Measurements from ENCODE around the gene SLC29A3. TPM values are rescaled to one million over a fixed set of nuclear protein-coding genes. Genes with fewer than 3 reads are reported as not detected.
"Not testable (repeated sequence)": the region's sequence is repeated elsewhere in the genome, so short reads cannot be mapped to it uniquely, and the experiment has no call there.

SLC29A3 gene
- polyA plus RNA-seq, 1 donor (not counting 4 experiments of a cell fraction or from before 2014, with no cell fraction given), result 0.52 TPM

- DNase-seq (ENCODE audit: low read depth, low spot score), result no peak
- H3K27me3 ChIP-seq (ENCODE audit: control insufficient read depth, extremely low read depth, insufficient read depth, low read length), result peaks cover 12% of the 10 kb centered on the region
- no peak overlapping the region for H2AFZ ChIP-seq (ENCODE audit: control insufficient read depth, low read length)
- H3K9ac ChIP-seq (ENCODE audit: control insufficient read depth, extremely low read depth, insufficient read depth, low read length), result no peak overlapping the region
- TF ChIP-seq CTCF (optimal IDR thresholded peaks at IDR 0.05 in 1 of 3, IDR thresholded peaks at IDR 0.05 in 1 of 3, conservative IDR thresholded peaks at IDR 0.05 in 1 of 3; ENCODE audit: extremely low read depth in 1 of 3, insufficient read depth in 2 of 3, low read length in 3 of 3) (no peak), EZH2 (IDR thresholded peaks at IDR 0.05; ENCODE audit: low read length) (no peak)
- H3K9me1 ChIP-seq (ENCODE audit: control insufficient read depth, extremely low read depth, insufficient read depth, low read length), result no peaks in the 10 kb centered on the region
- no peaks in the 10 kb centered on the region for H3K36me3 ChIP-seq (ENCODE audit: control insufficient read depth in 2 of 2, extremely low read depth in 1 of 2, insufficient read depth in 2 of 2, low read length in 2 of 2)
- H3K9me3 ChIP-seq (ENCODE audit: control insufficient read depth, low read depth, low read length), result no peaks in the 10 kb centered on the region
- dilution Hi-C loops (cut with MboI; ENCODE audit: extremely low pct_ligation_motif_present, low sequenced_read_pairs), result no loop called here
- no peak overlapping the region for H3K4me2 ChIP-seq (ENCODE audit: control insufficient read depth, extremely low read depth, insufficient read depth, low read depth, low read length)
- H3K79me2 ChIP-seq (ENCODE audit: control insufficient read depth, insufficient read depth, low read length), result no peaks in the 10 kb centered on the region
- H3K4me3 ChIP-seq (ENCODE audit: control insufficient read depth in 2 of 3, extremely low read depth in 1 of 3, insufficient read depth in 2 of 3, low read depth in 1 of 3, low read length in 3 of 3), result no peak overlapping the region
- no peak for FAIRE-seq
- no peak overlapping the region for H3K27ac ChIP-seq (ENCODE audit: control insufficient read depth, insufficient read depth, low read length)
- H4K20me1 ChIP-seq (ENCODE audit: control insufficient read depth, extremely low read depth, insufficient read depth, low read length), result no peaks in the 10 kb centered on the region
- H3K4me1 ChIP-seq (ENCODE audit: control insufficient read depth, extremely low read depth, insufficient read depth, low read length), result no peaks in the 10 kb centered on the region
Observed at GRCh38 chr10:71357792-71358265, 38.8 kb downstream of the SLC29A3 start.

- H3K27ac ChIP-seq (ENCODE audit: control insufficient read depth, insufficient read depth, low read length), result no peak overlapping the region
- peaks cover 9% of the 10 kb centered on the region for H3K27me3 ChIP-seq (ENCODE audit: control insufficient read depth, extremely low read depth, insufficient read depth, low read length)
- no peak overlapping the region for H2AFZ ChIP-seq (ENCODE audit: control insufficient read depth, low read length)
- TF ChIP-seq EZH2 (IDR thresholded peaks at IDR 0.05; ENCODE audit: low read length), result no peak
- TF ChIP-seq CTCF (optimal IDR thresholded peaks at IDR 0.05 in 1 of 3, IDR thresholded peaks at IDR 0.05 in 1 of 3, conservative IDR thresholded peaks at IDR 0.05 in 1 of 3; ENCODE audit: extremely low read depth in 1 of 3, insufficient read depth in 2 of 3, low read length in 3 of 3), result no peak
- FAIRE-seq (no peak), DNase-seq (ENCODE audit: low read depth, low spot score) (no peak)
- dilution Hi-C loops (cut with MboI; ENCODE audit: extremely low pct_ligation_motif_present, low sequenced_read_pairs), result no loop called here
- H3K4me1 ChIP-seq (ENCODE audit: control insufficient read depth, extremely low read depth, insufficient read depth, low read length), result no peaks in the 10 kb centered on the region
- H3K9me1 ChIP-seq (ENCODE audit: control insufficient read depth, extremely low read depth, insufficient read depth, low read length), result no peaks in the 10 kb centered on the region
- no peak overlapping the region for H3K4me2 ChIP-seq (ENCODE audit: control insufficient read depth, extremely low read depth, insufficient read depth, low read depth, low read length)
- H3K4me3 ChIP-seq (ENCODE audit: control insufficient read depth in 2 of 3, extremely low read depth in 1 of 3, insufficient read depth in 2 of 3, low read depth in 1 of 3, low read length in 3 of 3), result no peak overlapping the region
- no peaks in the 10 kb centered on the region for H3K79me2 ChIP-seq (ENCODE audit: control insufficient read depth, insufficient read depth, low read length)
- no peak overlapping the region for H3K9ac ChIP-seq (ENCODE audit: control insufficient read depth, extremely low read depth, insufficient read depth, low read length)
- H4K20me1 ChIP-seq (ENCODE audit: control insufficient read depth, extremely low read depth, insufficient read depth, low read length), result no peaks in the 10 kb centered on the region
- H3K36me3 ChIP-seq (ENCODE audit: control insufficient read depth in 2 of 2, extremely low read depth in 1 of 2, insufficient read depth in 2 of 2, low read length in 2 of 2), result no peaks in the 10 kb centered on the region
- H3K9me3 ChIP-seq (ENCODE audit: control insufficient read depth, low read depth, low read length), result no peaks in the 10 kb centered on the region
Observed at GRCh38 chr10:71358277-71358676, 39.2 kb downstream of the SLC29A3 start.

GRCh38 chr10:71358906-71359305 is 39.8 kb downstream of the SLC29A3 start:
- H3K4me1 ChIP-seq (ENCODE audit: control insufficient read depth, extremely low read depth, insufficient read depth, low read length); DNase-seq (ENCODE audit: low read depth, low spot score); H3K36me3 ChIP-seq (ENCODE audit: control insufficient read depth in 2 of 2, extremely low read depth in 1 of 2, insufficient read depth in 2 of 2, low read length in 2 of 2); FAIRE-seq; dilution Hi-C loops (cut with MboI; ENCODE audit: extremely low pct_ligation_motif_present, low sequenced_read_pairs); H3K4me2 ChIP-seq (ENCODE audit: control insufficient read depth, extremely low read depth, insufficient read depth, low read depth, low read length); H2AFZ ChIP-seq (ENCODE audit: control insufficient read depth, low read length); H3K9me1 ChIP-seq (ENCODE audit: control insufficient read depth, extremely low read depth, insufficient read depth, low read length); H3K27ac ChIP-seq (ENCODE audit: control insufficient read depth, insufficient read depth, low read length); H3K9me3 ChIP-seq (ENCODE audit: control insufficient read depth, low read depth, low read length); H3K79me2 ChIP-seq (ENCODE audit: control insufficient read depth, insufficient read depth, low read length); H3K4me3 ChIP-seq (ENCODE audit: control insufficient read depth in 2 of 3, extremely low read depth in 1 of 3, insufficient read depth in 2 of 3, low read depth in 1 of 3, low read length in 3 of 3); H4K20me1 ChIP-seq (ENCODE audit: control insufficient read depth, extremely low read depth, insufficient read depth, low read length); H3K27me3 ChIP-seq (ENCODE audit: control insufficient read depth, extremely low read depth, insufficient read depth, low read length); H3K9ac ChIP-seq (ENCODE audit: control insufficient read depth, extremely low read depth, insufficient read depth, low read length): not testable (repeated sequence)
